Activated CD8-positive, alpha-beta T cell treated with anti-CD3 and anti-CD28 coated beads for 36 hours (primary cell): Measurements from ENCODE around the gene PPM1K. TPM values are rescaled to one million over a fixed set of nuclear protein-coding genes. Genes with fewer than 3 reads are reported as not detected.
A peak's percentile ranks its signal among the peaks of the same experiment; 100 is the strongest.

Source experiments
- ATAC-seq: fragments of 200-7000 bp; cut with Tn5 transposase; one replicate; pipeline ENCODE4 v1.10.0; 2021; ENCODE audit warnings: mild to moderate bottlenecking, moderate library complexity
- CTCF ChIA-PET: fragments of 350-600 bp; sonication (Branson Sonifier 250); formaldehyde crosslinking; loops from one replicate; lab custom pipeline; 2021; ENCODE audit warnings: antibody characterized with exemption; lab: Charles Lee
- POLR2A ChIA-PET: fragments of 350-600 bp; sonication (Branson Sonifier 250); formaldehyde crosslinking; loops from one replicate; lab custom pipeline; 2021; ENCODE audit warnings: antibody characterized with exemption; lab: Charles Lee
- DNase-seq: peaks from one replicate; pipeline ENCODE4 v3.0.0-alpha.2; 2020
- H3K27ac Mint-ChIP-seq: one replicate; pipeline ENCODE4 v1.8.0; 2021; ENCODE audit warnings: mild to moderate bottlenecking, mixed read lengths
- H3K27me3 Mint-ChIP-seq: one replicate; pipeline ENCODE4 v1.8.0; 2021; ENCODE audit warnings: mixed read lengths
- H3K36me3 Mint-ChIP-seq: one replicate; pipeline ENCODE4 v1.8.0; 2021; ENCODE audit warnings: low read depth, mixed read lengths
- H3K4me1 Mint-ChIP-seq: one replicate; pipeline ENCODE4 v1.8.0; 2021; ENCODE audit warnings: low read depth, mixed read lengths
- H3K4me3 Mint-ChIP-seq: one replicate; pipeline ENCODE4 v1.8.0; 2021; ENCODE audit warnings: mild to moderate bottlenecking, moderate library complexity, mixed read lengths
- H3K9me3 Mint-ChIP-seq: one replicate; pipeline ENCODE4 v1.8.0; 2021; ENCODE audit warnings: mixed read lengths
- CTCF ChIP-seq: fragments of 200-600 bp; IDR thresholded peaks from one replicate; pipeline ENCODE4 v1.8.0; 2022; ENCODE audit warnings: antibody characterized with exemption, mild to moderate bottlenecking
- intact Hi-C: fragments of 100-400 bp; cut with micrococcal nuclease; formaldehyde crosslinking; loops from one replicate; pipeline ENCODE4 v1.10.0; 2022
- total RNA-seq, 2 experiments: library from RNA; stranded (reverse); gene quantifications; one replicate each; pipeline ENCODE4 v1.2.3, GENCODE V29; 2021

Gene PPM1K
- total RNA-seq, 2 experiments from 2014 or later: 46.1 to 57.5 TPM

GRCh38 chr4:88247148-88247547, 37.2 kb downstream of the PPM1K start:
- Mint-ChIP-seq H3K4me1 (peaks cover 10% of the 10 kb centered on the region), H3K9me3 (no peaks in the 10 kb centered on the region), H3K4me3 (no peak overlapping the region), H3K27ac (no peak overlapping the region), H3K36me3 (no peaks in the 10 kb centered on the region), H3K27me3 (no peaks in the 10 kb centered on the region)
- DNase-seq (no peak), ATAC-seq (no peak)
- ChIA-PET CTCF (interaction anchor here (1.3 to 1.7 kb wide), 3 partner anchors 17 to 37 kb away, joined by 3 to 5 read pairs (median 3); partner anchors contain the start of gene PPM1K), POLR2A (interaction anchor here (0.7 kb wide), 1 partner anchor 79 kb away, joined by 3 read pairs; no protein-coding TSS in a partner anchor)
- TF ChIP-seq CTCF: no peak
- intact Hi-C loops: no loop called here

- Mint-ChIP-seq H3K36me3 (no peaks in the 10 kb centered on the region), H3K27me3 (no peaks in the 10 kb centered on the region), H3K4me3 (no peak overlapping the region), H3K9me3 (no peaks in the 10 kb centered on the region), H3K4me1 (peaks cover 10% of the 10 kb centered on the region), H3K27ac (no peak overlapping the region)
- ATAC-seq: no peak
- CTCF ChIA-PET: interaction anchor here (1.3 to 1.7 kb wide), 3 partner anchors 17 to 38 kb away, joined by 3 to 5 read pairs (median 3); partner anchors contain the start of gene PPM1K
- POLR2A ChIA-PET: interaction anchor here (0.7 to 1.3 kb wide), 2 partner anchors 38 to 80 kb away, joined by 3 read pairs; partner anchors contain the start of gene PPM1K
- TF ChIP-seq CTCF: no peak
- intact Hi-C loops: no loop called here
- DNase-seq: no peak
These were observed 37.8 kb downstream of the PPM1K start for GRCh38 chr4:88246600-88246999.

GRCh38 chr4:88244816-88245579, 39.4 kb downstream of the PPM1K start:
- Mint-ChIP-seq H3K4me3 (peak overlapping the region; percentile 50), H3K27me3 (no peaks in the 10 kb centered on the region), H3K27ac (peak overlapping the region; percentile 25), H3K9me3 (no peaks in the 10 kb centered on the region), H3K4me1 (peaks cover 10% of the 10 kb centered on the region), H3K36me3 (no peaks in the 10 kb centered on the region)
- ChIA-PET POLR2A (interaction anchor here (0.5 to 1.4 kb wide), 2 partner anchors 39 to 133 kb away, joined by 3 to 4 read pairs; partner anchors contain the start of gene PPM1K), CTCF (interaction anchor here (1.1 to 1.7 kb wide), 4 partner anchors 19 to 270 kb away, joined by 3 to 6 read pairs (median 4); no protein-coding TSS in a partner anchor)
- intact Hi-C loops: no loop called here
- no peak for TF ChIP-seq CTCF
- peak; percentile 95 for ATAC-seq
- DNase-seq: peak; percentile 67

- Mint-ChIP-seq H3K9me3 (no peaks in the 10 kb centered on the region), H3K36me3 (no peaks in the 10 kb centered on the region), H3K4me1 (peaks cover 10% of the 10 kb centered on the region), H3K4me3 (no peak overlapping the region), H3K27ac (no peak overlapping the region), H3K27me3 (no peaks in the 10 kb centered on the region)
- no peak for TF ChIP-seq CTCF
- no peak for DNase-seq
- no peak for ATAC-seq
- ChIA-PET CTCF (interaction anchor here (1.2 kb wide), 2 partner anchors 25 to 32 kb away, joined by 4 to 6 read pairs; no protein-coding TSS in a partner anchor), POLR2A (interaction anchor here (1.4 kb wide), 1 partner anchor 40 kb away, joined by 4 read pairs; the partner anchor contains the start of gene PPM1K)
- intact Hi-C loops: no loop called here
These were observed 40.3 kb downstream of the PPM1K start for GRCh38 chr4:88244056-88244455.

- no peaks in the 10 kb centered on the region for H3K36me3 Mint-ChIP-seq
- no peak for DNase-seq
- H3K27ac Mint-ChIP-seq: no peak overlapping the region
- CTCF ChIA-PET: interaction anchor here (0.8 to 1.8 kb wide), 2 partner anchors 30 to 273 kb away, joined by 4 to 6 read pairs; no protein-coding TSS in a partner anchor
- H3K4me1 Mint-ChIP-seq: peaks cover 10% of the 10 kb centered on the region
- H3K4me3 Mint-ChIP-seq: no peak overlapping the region
- POLR2A ChIA-PET: no interaction called here
- no peak for ATAC-seq
- no peaks in the 10 kb centered on the region for H3K27me3 Mint-ChIP-seq
- H3K9me3 Mint-ChIP-seq: no peaks in the 10 kb centered on the region
- no peak for TF ChIP-seq CTCF
- intact Hi-C loops: no loop called here
These were observed 42.2 kb downstream of the PPM1K start for GRCh38 chr4:88242144-88242543.
